HTR-8/SVneo (cell line): ENCODE data around the gene BCO1.
A peak's percentile ranks its signal among the peaks of the same experiment; 100 is the strongest.
"Not testable (repeated sequence)": the region's sequence is repeated elsewhere in the genome, so short reads cannot be mapped to it uniquely, and the experiment has no call there.

Source experiments
- DNase-seq: peaks from one replicate; pipeline ENCODE4 v3.0.0; 2011; ENCODE audit warnings: low spot score, mixed read lengths; ENCODE audit not compliant: insufficient read length
- FAIRE-seq: peaks from 2 replicates; lab custom pipeline; 2011; peaks lifted over from hg19 to GRCh38; lab: Jason Lieb, UNC

Gene BCO1

GRCh38 chr16:81238296-81239011, at the start of gene BCO1:
TSS of gene BCO1 (plus strand) at chr16:81238689. CDS start at chr16:81238909, 220 bp downstream.
- DNase-seq (peak; percentile 32), FAIRE-seq (no peak)

GRCh38 chr16:81189100-81189664, 49.3 kb upstream of the BCO1 start:
- DNase-seq (no peak), FAIRE-seq (no peak)

GRCh38 chr16:81190667-81191066, 47.8 kb upstream of the BCO1 start:
- DNase-seq (no peak), FAIRE-seq (peak; percentile 23)

GRCh38 chr16:81195885-81196534, 42.5 kb upstream of the BCO1 start:
- DNase-seq (no peak), FAIRE-seq (no peak)

GRCh38 chr16:81198635-81199034, 39.9 kb upstream of the BCO1 start:
- FAIRE-seq (no peak), DNase-seq (peak; percentile 55)

- DNase-seq = no peak
- FAIRE-seq = peak; percentile 54
Observed at GRCh38 chr16:81201267-81201666, 37.2 kb upstream of the BCO1 start.

GRCh38 chr16:81204798-81205680, 33.5 kb upstream of the BCO1 start:
- DNase-seq (peak; percentile 75), FAIRE-seq (peak; percentile 4)

GRCh38 chr16:81207076-81207475, 31.4 kb upstream of the BCO1 start:
- DNase-seq (no peak), FAIRE-seq (no peak)

- FAIRE-seq = no peak
- DNase-seq = no peak
Observed at GRCh38 chr16:81210807-81211206, 27.7 kb upstream of the BCO1 start.

GRCh38 chr16:81212830-81213465, 25.5 kb upstream of the BCO1 start:
- DNase-seq (no peak), FAIRE-seq (no peak)

GRCh38 chr16:81214745-81215166, 23.7 kb upstream of the BCO1 start:
- FAIRE-seq (no peak), DNase-seq (no peak)

- FAIRE-seq (no peak), DNase-seq (no peak)
Observed at GRCh38 chr16:81216114-81216513, 22.4 kb upstream of the BCO1 start.

- FAIRE-seq = no peak
- DNase-seq = no peak
Observed at GRCh38 chr16:81216706-81217105, 21.8 kb upstream of the BCO1 start.

GRCh38 chr16:81219151-81219550, 19.3 kb upstream of the BCO1 start:
- FAIRE-seq (no peak), DNase-seq (no peak)

- DNase-seq (no peak), FAIRE-seq (no peak)
Observed at GRCh38 chr16:81220349-81220748, 18.1 kb upstream of the BCO1 start.

- no peak for FAIRE-seq
- DNase-seq = no peak
Observed at GRCh38 chr16:81221731-81222130, 16.8 kb upstream of the BCO1 start.

- DNase-seq (no peak), FAIRE-seq (no peak)
Observed at GRCh38 chr16:81224824-81225223, 13.7 kb upstream of the BCO1 start.

GRCh38 chr16:81225697-81226096, 12.8 kb upstream of the BCO1 start:
- not testable (repeated sequence) for FAIRE-seq, DNase-seq

- no peak for FAIRE-seq
- DNase-seq = no peak
Observed at GRCh38 chr16:81227785-81228184, 10.7 kb upstream of the BCO1 start.

- FAIRE-seq (no peak), DNase-seq (no peak)
Observed at GRCh38 chr16:81229811-81230210, 8.7 kb upstream of the BCO1 start.
